Peyer's patch (tissue), 4 donors: ENCODE measurements around the gene SMYD3. TPM values are rescaled to one million over a fixed set of nuclear protein-coding genes. Genes with fewer than 3 reads are reported as not detected.
"Not testable (repeated sequence)": the region's sequence is repeated elsewhere in the genome, so short reads cannot be mapped to it uniquely, and the experiment has no call there.

ENCODE experiments used
- DNase-seq, 3 donors: peaks; one replicate each; pipeline ENCODE4 v3.0.0-alpha.2; 2017 to 2019
- H3K27ac ChIP-seq, 4 donors: fragments of 200-600 bp; sonication (generic); one replicate each; pipeline ENCODE4 v1.5.1; 2016 to 2019
- H3K27me3 ChIP-seq, 2 donors: fragments of 200-600 bp; sonication (generic); one replicate each; pipeline ENCODE4 v1.5.1; 2019
- H3K36me3 ChIP-seq, 3 donors: fragments of 200-600 bp; sonication (generic); one replicate each; pipeline ENCODE4 v1.5.1; 2016 to 2019
- H3K4me1 ChIP-seq, 4 donors: fragments of 200-600 bp; sonication (generic); one replicate each; pipeline ENCODE4 v1.5.1; 2016 to 2019
- H3K4me3 ChIP-seq, 4 donors: fragments of 200-600 bp; sonication (generic); 1 replicate in 3 of 4; 2 replicates in 1 of 4; pipeline ENCODE4 v1.5.1; 2016 to 2019; ENCODE audit warnings: mild to moderate bottlenecking in 1 of 4
- H3K9me3 ChIP-seq, 4 donors: fragments of 200-600 bp; sonication (generic); one replicate each; pipeline ENCODE4 v1.5.1; 2016 to 2019; ENCODE audit warnings: mild to moderate bottlenecking in 1 of 4
- POLR2A ChIP-seq, 2 donors: fragments of 450-650 bp; IDR thresholded peaks; one replicate each; pipeline ENCODE4 v1.5.1; 2017; ENCODE audit warnings: antibody characterized with exemption in 2 of 2, mild to moderate bottlenecking in 2 of 2, moderate library complexity in 2 of 2
- total RNA-seq, 4 donors: library from RNA; depleted of rRNA; stranded (reverse); fragments of >200 nt; gene quantifications; one replicate each; pipeline ENCODE4 v1.1.0, GENCODE V29; 2016
- TF ChIP-seq, protein P1 (sequence below), 6 experiments: fragments of 450-650 bp in 4 of 6; fragments of 200-600 bp in 2 of 6; sonication (generic) in 1 of 6; IDR thresholded peaks; one replicate each; pipeline ENCODE4 v1.5.1; 2017 to 2019; ENCODE audit warnings: antibody characterized with exemption in 6 of 6, mild to moderate bottlenecking in 3 of 6, moderate library complexity in 1 of 6

Gene SMYD3
- total RNA-seq, 4 donors from 2014 or later, result 19.8 to 55.3 (median 26.9) TPM

DNA sequence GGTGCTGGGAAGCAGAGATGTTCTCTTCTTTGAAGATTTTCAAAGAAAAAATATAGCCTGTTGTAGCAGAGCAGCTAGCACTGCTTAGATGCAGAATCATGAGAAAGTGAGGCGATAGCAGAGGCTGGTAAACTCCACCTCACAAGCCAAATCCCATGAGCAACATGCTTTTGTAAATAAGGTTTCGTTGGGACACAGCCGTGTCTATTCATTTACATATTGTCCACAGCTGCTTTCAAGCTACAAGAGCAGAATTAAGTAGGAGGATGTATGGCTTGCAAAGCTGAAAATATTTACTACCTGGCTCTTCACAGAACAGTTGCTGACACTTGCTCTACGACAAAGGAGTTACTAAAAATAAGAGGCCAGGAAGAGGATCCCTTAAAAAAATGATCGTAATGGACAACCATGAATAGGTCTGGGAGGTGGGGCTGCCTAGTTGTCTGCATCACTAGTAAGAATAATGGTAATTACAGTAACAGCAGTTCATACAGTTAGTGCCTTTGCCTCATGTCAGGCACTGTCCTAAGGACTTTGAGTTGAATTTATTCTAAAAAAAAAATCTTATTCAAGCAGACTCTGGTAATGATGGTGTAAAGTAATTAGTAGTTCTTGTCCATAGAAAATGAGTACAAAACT is 730.3 kb downstream of the SMYD3 start:
- no peak overlapping the region for H3K27ac ChIP-seq
- H3K36me3 ChIP-seq, result no peaks in the 10 kb centered on the region
- no peak for DNase-seq
- H3K4me1 ChIP-seq, result no peaks in the 10 kb centered on the region
- H3K4me3 ChIP-seq, result no peak overlapping the region
- TF ChIP-seq POLR2A (IDR thresholded peaks at IDR 0.05), result no peak
- TF ChIP-seq, protein P1, sequence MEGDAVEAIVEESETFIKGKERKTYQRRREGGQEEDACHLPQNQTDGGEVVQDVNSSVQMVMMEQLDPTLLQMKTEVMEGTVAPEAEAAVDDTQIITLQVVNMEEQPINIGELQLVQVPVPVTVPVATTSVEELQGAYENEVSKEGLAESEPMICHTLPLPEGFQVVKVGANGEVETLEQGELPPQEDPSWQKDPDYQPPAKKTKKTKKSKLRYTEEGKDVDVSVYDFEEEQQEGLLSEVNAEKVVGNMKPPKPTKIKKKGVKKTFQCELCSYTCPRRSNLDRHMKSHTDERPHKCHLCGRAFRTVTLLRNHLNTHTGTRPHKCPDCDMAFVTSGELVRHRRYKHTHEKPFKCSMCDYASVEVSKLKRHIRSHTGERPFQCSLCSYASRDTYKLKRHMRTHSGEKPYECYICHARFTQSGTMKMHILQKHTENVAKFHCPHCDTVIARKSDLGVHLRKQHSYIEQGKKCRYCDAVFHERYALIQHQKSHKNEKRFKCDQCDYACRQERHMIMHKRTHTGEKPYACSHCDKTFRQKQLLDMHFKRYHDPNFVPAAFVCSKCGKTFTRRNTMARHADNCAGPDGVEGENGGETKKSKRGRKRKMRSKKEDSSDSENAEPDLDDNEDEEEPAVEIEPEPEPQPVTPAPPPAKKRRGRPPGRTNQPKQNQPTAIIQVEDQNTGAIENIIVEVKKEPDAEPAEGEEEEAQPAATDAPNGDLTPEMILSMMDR (IDR thresholded peaks at IDR 0.05), result no peak
- H3K9me3 ChIP-seq, result no peaks in the 10 kb centered on the region
- no peaks in the 10 kb centered on the region for H3K27me3 ChIP-seq

DNA sequence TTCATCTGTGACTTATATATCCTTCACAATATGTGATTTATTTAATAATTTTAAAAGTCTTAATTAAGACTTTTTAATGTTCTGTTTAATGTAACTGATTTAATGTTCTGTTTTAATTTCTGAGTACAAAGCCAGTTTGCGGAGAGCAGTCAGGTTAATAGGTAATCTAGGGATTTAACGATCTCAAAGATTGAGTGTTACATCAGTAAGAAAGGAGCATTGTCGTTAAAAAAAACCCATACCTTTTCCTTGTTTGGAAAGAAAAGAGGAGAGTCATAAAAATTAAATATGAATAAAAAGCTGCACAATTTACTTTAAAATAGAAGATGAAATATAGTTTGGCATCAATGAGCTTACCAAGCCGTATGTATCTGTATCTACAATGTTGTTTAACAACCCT is 730.9 kb downstream of the SMYD3 start:
- no peak for DNase-seq
- TF ChIP-seq POLR2A (IDR thresholded peaks at IDR 0.05), result no peak
- TF ChIP-seq, protein P1 (IDR thresholded peaks at IDR 0.05), result no peak
- H3K27me3 ChIP-seq, result no peaks in the 10 kb centered on the region
- no peaks in the 10 kb centered on the region for H3K9me3 ChIP-seq
- H3K4me1 ChIP-seq, result no peaks in the 10 kb centered on the region
- H3K27ac ChIP-seq, result no peak overlapping the region
- H3K4me3 ChIP-seq, result no peak overlapping the region
- H3K36me3 ChIP-seq, result no peaks in the 10 kb centered on the region

DNA sequence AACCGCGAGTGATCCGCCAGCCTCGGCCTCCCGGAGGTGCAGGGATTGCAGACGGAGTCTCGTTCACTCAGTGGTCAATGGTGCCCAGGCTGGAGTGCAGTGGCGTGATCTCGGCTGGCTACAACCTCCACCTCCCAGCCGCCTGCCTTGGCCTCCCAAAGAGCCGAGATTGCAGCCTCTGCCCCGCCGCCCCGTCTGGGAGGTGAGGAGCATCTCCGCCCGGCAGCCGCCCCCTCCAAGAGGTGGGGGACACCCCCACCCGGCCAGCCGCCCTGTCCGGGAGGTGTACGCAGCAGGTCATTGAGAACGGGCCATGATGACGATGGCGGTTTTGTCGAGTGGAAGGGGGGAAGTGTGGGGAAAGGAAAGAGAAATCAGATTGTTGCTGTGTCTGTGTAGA is 732.1 kb downstream of the SMYD3 start:
- H3K27me3 ChIP-seq, H3K36me3 ChIP-seq, H3K4me3 ChIP-seq, H3K27ac ChIP-seq, H3K9me3 ChIP-seq, DNase-seq, H3K4me1 ChIP-seq: not testable (repeated sequence)

DNA sequence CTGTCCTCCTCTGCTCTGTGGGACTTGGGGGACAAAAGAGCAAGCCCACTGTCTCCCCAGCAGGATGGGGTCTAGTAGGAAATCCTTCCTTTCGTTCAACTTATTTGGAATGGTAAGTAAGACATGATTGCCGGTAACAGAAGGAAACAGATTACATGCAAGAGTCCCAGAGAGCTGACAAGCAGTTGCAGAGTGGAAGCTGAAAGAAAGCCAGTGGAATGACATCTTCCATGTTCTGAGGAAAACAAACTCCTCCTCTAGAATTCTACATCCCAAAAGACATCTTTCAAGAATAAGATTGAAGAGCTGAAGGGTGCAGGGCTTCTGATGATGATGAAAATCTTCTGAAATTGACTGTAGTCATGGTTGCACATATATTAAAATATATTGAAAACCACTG is 732.9 kb downstream of the SMYD3 start:
- no peak overlapping the region for H3K4me3 ChIP-seq
- H3K4me1 ChIP-seq, result no peaks in the 10 kb centered on the region
- no peaks in the 10 kb centered on the region for H3K27me3 ChIP-seq
- H3K9me3 ChIP-seq, result no peaks in the 10 kb centered on the region
- H3K27ac ChIP-seq, result no peak overlapping the region
- no peak for DNase-seq
- no peaks in the 10 kb centered on the region for H3K36me3 ChIP-seq
- TF ChIP-seq, protein P1 (IDR thresholded peaks at IDR 0.05), result no peak
- no peak for TF ChIP-seq POLR2A (IDR thresholded peaks at IDR 0.05)

DNA sequence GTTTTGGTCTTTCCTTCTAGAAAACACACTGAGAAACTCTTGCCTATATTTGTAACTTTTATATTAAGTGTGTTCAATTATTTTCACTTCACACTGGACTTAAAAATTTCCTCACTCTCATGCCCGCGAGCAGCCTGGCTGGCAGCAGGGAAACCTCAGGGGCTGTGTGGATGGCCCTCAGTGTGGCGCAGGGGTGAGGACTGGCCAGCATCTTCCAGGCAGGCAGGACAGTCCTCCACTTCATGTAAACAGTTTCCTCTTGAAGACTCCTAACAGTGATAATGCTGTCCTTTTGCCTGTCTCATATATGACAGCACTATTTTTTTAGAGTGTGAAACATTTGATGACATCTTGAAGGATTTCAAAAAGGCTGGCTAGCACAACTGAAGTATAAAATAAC is 733.7 kb downstream of the SMYD3 start:
- Histone ChIP-seq H3K4me3 (no peak overlapping the region), H3K4me1 (no peaks in the 10 kb centered on the region), H3K36me3 (no peaks in the 10 kb centered on the region), H3K27ac (no peak overlapping the region), H3K27me3 (no peaks in the 10 kb centered on the region), H3K9me3 (no peaks in the 10 kb centered on the region)
- no peak for DNase-seq
- TF ChIP-seq, protein P1 (IDR thresholded peaks at IDR 0.05), result no peak
- no peak for TF ChIP-seq POLR2A (IDR thresholded peaks at IDR 0.05)

DNA sequence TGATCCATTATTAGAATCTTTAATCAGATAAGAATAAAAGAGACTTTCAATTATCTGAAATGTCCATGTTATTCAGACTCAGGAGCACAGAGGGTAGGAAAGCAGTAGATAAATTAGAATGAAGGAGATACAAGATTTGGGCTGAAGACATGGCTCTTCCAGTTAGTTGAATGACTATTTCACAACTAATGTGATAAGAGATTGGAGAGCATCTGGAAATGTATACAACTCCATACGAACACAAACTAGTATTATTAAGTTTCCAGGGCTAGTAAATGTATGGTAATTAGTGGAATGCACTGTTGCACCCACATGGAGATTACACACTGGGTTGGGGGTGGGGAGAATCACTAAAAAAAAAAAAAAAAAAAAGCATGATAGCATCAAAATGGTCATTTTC is 734.3 kb downstream of the SMYD3 start:
- Histone ChIP-seq H3K27ac (no peak overlapping the region), H3K36me3 (no peaks in the 10 kb centered on the region), H3K9me3 (no peaks in the 10 kb centered on the region), H3K27me3 (no peaks in the 10 kb centered on the region), H3K4me1 (no peaks in the 10 kb centered on the region), H3K4me3 (no peak overlapping the region)
- TF ChIP-seq, protein P1 (IDR thresholded peaks at IDR 0.05), result no peak
- TF ChIP-seq POLR2A (IDR thresholded peaks at IDR 0.05), result no peak
- no peak for DNase-seq
